ENCODE results near the gene GLIS2.

DNA sequence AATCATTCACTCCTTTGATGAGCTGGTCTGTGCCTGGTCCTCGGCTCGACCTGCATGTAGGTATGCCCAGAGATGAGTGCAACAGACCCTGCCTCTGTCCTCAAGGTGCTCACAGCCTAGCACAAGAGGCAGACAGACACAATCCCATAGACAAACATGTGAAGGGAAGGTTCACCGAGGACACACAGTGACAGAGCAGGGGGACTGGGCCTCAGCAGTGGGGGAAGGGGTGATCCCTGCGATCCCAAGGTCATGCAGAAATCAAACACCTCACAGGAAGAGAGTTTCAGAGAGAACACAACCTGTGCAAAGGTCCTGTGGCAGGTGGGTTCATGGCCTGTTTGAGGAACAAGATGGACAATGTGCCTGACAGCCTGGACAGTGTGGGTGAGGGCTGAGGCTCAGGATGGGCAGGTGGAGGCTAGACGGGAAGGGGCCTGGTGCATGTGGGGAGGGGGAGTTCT lies 51.6 kb downstream of the GLIS2 start:
- TF ChIP-seq, protein P1, sequence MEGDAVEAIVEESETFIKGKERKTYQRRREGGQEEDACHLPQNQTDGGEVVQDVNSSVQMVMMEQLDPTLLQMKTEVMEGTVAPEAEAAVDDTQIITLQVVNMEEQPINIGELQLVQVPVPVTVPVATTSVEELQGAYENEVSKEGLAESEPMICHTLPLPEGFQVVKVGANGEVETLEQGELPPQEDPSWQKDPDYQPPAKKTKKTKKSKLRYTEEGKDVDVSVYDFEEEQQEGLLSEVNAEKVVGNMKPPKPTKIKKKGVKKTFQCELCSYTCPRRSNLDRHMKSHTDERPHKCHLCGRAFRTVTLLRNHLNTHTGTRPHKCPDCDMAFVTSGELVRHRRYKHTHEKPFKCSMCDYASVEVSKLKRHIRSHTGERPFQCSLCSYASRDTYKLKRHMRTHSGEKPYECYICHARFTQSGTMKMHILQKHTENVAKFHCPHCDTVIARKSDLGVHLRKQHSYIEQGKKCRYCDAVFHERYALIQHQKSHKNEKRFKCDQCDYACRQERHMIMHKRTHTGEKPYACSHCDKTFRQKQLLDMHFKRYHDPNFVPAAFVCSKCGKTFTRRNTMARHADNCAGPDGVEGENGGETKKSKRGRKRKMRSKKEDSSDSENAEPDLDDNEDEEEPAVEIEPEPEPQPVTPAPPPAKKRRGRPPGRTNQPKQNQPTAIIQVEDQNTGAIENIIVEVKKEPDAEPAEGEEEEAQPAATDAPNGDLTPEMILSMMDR (conservative IDR thresholded peaks at IDR 0.05; ENCODE audit: low read depth, low read length): no peak
- TF ChIP-seq EZH2 (IDR thresholded peaks at IDR 0.05; ENCODE audit: low read length, unreplicated experiment): no peak
